HepG2 (cell line): ENCODE measurements around the gene XPNPEP1. TPM values are rescaled to one million over a fixed set of nuclear protein-coding genes. Genes with fewer than 3 reads are reported as not detected.

Experiments used
- ARID2 ChIP-seq: sonication (generic); formaldehyde crosslinking; IDR thresholded peaks from 2 replicates; pipeline ENCODE4 v1.8.1; 2022; ENCODE audit warnings: mild to moderate bottlenecking, missing genetic modification reagents, borderline replicate concordance
- ARID5B ChIP-seq: IDR thresholded peaks from 2 replicates; pipeline ENCODE4 v1.4.0; 2020; ENCODE audit warnings: mild to moderate bottlenecking, missing genetic modification reagents
- CBX5 ChIP-seq: sonication (generic); formaldehyde crosslinking; IDR thresholded peaks from 2 replicates; pipeline ENCODE4 v1.4.0; 2020; ENCODE audit warnings: missing genetic modification reagents, borderline replicate concordance
- CC2D1A ChIP-seq: sonication (generic); formaldehyde crosslinking; IDR thresholded peaks from 2 replicates; pipeline ENCODE4 v1.8.1; 2023; ENCODE audit warnings: mild to moderate bottlenecking, missing genetic modification reagents
- CENPX ChIP-seq: sonication (generic); formaldehyde crosslinking; IDR thresholded peaks from 2 replicates; pipeline ENCODE4 v1.9.0; 2021; ENCODE audit warnings: mild to moderate bottlenecking, missing genetic modification reagents, moderate library complexity
- DBP ChIP-seq: sonication (generic); formaldehyde crosslinking; IDR thresholded peaks from 2 replicates; pipeline ENCODE4 v1.4.0; 2020; ENCODE audit warnings: missing genetic modification reagents; ENCODE audit errors: not compliant biosample characterization
- GPBP1L1 ChIP-seq: sonication (generic); formaldehyde crosslinking; IDR thresholded peaks from 2 replicates; pipeline ENCODE4 v1.5.0; 2020; ENCODE audit warnings: mild to moderate bottlenecking, missing genetic modification reagents
- HNF4A ChIP-seq: sonication (generic); formaldehyde crosslinking; IDR thresholded peaks from 2 replicates; pipeline ENCODE4 v1.4.0; 2020; ENCODE audit warnings: missing genetic modification reagents
- HOMEZ ChIP-seq: IDR thresholded peaks from 2 replicates; pipeline ENCODE4 v1.6.1; 2016; ENCODE audit warnings: low read depth
- HOXA5 ChIP-seq: sonication (generic); formaldehyde crosslinking; IDR thresholded peaks from 2 replicates; pipeline ENCODE4 v1.4.0; 2020; ENCODE audit warnings: missing genetic modification reagents
- MEIS1 ChIP-seq: sonication (generic); formaldehyde crosslinking; IDR thresholded peaks from 2 replicates; pipeline ENCODE4 v1.9.0; 2021; ENCODE audit warnings: mild to moderate bottlenecking, missing genetic modification reagents, moderate library complexity, borderline replicate concordance
- SAP130 ChIP-seq: IDR thresholded peaks from 2 replicates; pipeline ENCODE4 v1.6.1; 2016; ENCODE audit warnings: low read depth
- TEF ChIP-seq: sonication (generic); formaldehyde crosslinking; IDR thresholded peaks from 2 replicates; pipeline ENCODE4 v1.5.0; 2020; ENCODE audit warnings: missing genetic modification reagents
- THAP7 ChIP-seq: sonication (generic); formaldehyde crosslinking; IDR thresholded peaks from 2 replicates; pipeline ENCODE4 v1.8.1; 2023; ENCODE audit warnings: mild to moderate bottlenecking, missing genetic modification reagents
- ZFAT ChIP-seq: sonication (generic); formaldehyde crosslinking; conservative IDR thresholded peaks from 2 replicates; pipeline ENCODE4 v1.8.1; 2023; ENCODE audit warnings: missing genetic modification reagents, inconsistent platforms
- ZNF335 ChIP-seq: sonication (generic); formaldehyde crosslinking; IDR thresholded peaks from 2 replicates; pipeline ENCODE4 v1.4.0; 2020; ENCODE audit warnings: missing genetic modification reagents
- ZNF556 ChIP-seq: sonication (generic); formaldehyde crosslinking; IDR thresholded peaks from 2 replicates; pipeline ENCODE4 v1.4.0; 2020; ENCODE audit warnings: mild to moderate bottlenecking, missing genetic modification reagents, borderline replicate concordance
- ZNF768 ChIP-seq: sonication (generic); formaldehyde crosslinking; IDR thresholded peaks from 2 replicates; pipeline ENCODE4 v1.4.0; 2020; ENCODE audit warnings: missing genetic modification reagents
- ZNF879 ChIP-seq: sonication (generic); formaldehyde crosslinking; IDR thresholded peaks from 2 replicates; pipeline ENCODE4 v1.8.1; 2023; ENCODE audit warnings: missing genetic modification reagents
- ZSCAN31 ChIP-seq: sonication (generic); formaldehyde crosslinking; IDR thresholded peaks from 2 replicates; pipeline ENCODE4 v1.5.0; 2020; ENCODE audit warnings: low read depth, mild to moderate bottlenecking, missing genetic modification reagents
- polyA plus RNA-seq, 8 experiments: library from polyadenylated mRNA; depleted of rRNA in 3 of 8; stranded (reverse) in 7 of 8; unstranded in 1 of 8; fragments of >200 nt; fragmentation: Illumina TruSeq in 4 of 8; extraction: Trizol in 4 of 8; gene quantifications; 2 replicates each; pipeline versions ENCODE4 v1.2.1 to v1.2.3, GENCODE V29; 2011 to 2016; ENCODE audit warnings: low read depth in 4 of 8, missing spikeins in 1 of 8, mixed read lengths in 1 of 8; ENCODE audit not compliant: insufficient read depth in 1 of 8
- total RNA-seq, 5 experiments: library from RNA; depleted of rRNA; stranded (reverse); fragments of >200 nt; fragmentation: Illumina TruSeq; extraction: Trizol; gene quantifications; 2 replicates each; pipeline ENCODE4 v1.2.3, GENCODE V29; 2016; ENCODE audit warnings: low read depth in 1 of 5

XPNPEP1 gene
- total and polyA plus RNA-seq, 2 of the 13 experiments (the other 11 are each of a cell fraction or from before 2014, with no cell fraction given) = 30.3 to 55.5 TPM

GRCh38 chr10:109883859-109884771 lies 39.2 kb downstream of the XPNPEP1 start (continued):
- TF ChIP-seq CBX5 (CRISPR knock-in tag) = 0 out of 2 replicates have a peak, but pooled peaks have one; percentile 17
- 0 out of 2 replicates have a peak, but pooled peaks have one; percentile 8 for TF ChIP-seq ARID5B (CRISPR knock-in tag)
- no peak for TF ChIP-seq DBP (CRISPR knock-in tag)
- no peak for TF ChIP-seq HOMEZ (CRISPR knock-in tag)
- no peak for TF ChIP-seq CC2D1A (CRISPR knock-in tag)
- TF ChIP-seq MEIS1 (CRISPR knock-in tag) = no peak
- TF ChIP-seq THAP7 (CRISPR knock-in tag) = no peak
- no peak for TF ChIP-seq ZNF768
- TF ChIP-seq CENPX (CRISPR knock-in tag) = no peak
- no peak for TF ChIP-seq ZNF879
- TF ChIP-seq TEF (CRISPR knock-in tag) = no peak
- TF ChIP-seq HNF4A (CRISPR knock-in tag) = no peak
- TF ChIP-seq GPBP1L1 (CRISPR knock-in tag) = no peak
- no peak for TF ChIP-seq ZNF556
- no peak for TF ChIP-seq ZSCAN31 (CRISPR knock-in tag)
- no peak for TF ChIP-seq ARID2
- TF ChIP-seq HOXA5 (CRISPR knock-in tag) = no peak
- TF ChIP-seq SAP130 (CRISPR knock-in tag) = 0 out of 2 replicates have a peak, but pooled peaks have one; percentile 24
- TF ChIP-seq ZFAT (CRISPR knock-in tag) = no peak
- TF ChIP-seq ZNF335 (CRISPR knock-in tag) = no peak
